ENCODE results near the gene PLPPR5.

PLPPR5 gene

DNA sequence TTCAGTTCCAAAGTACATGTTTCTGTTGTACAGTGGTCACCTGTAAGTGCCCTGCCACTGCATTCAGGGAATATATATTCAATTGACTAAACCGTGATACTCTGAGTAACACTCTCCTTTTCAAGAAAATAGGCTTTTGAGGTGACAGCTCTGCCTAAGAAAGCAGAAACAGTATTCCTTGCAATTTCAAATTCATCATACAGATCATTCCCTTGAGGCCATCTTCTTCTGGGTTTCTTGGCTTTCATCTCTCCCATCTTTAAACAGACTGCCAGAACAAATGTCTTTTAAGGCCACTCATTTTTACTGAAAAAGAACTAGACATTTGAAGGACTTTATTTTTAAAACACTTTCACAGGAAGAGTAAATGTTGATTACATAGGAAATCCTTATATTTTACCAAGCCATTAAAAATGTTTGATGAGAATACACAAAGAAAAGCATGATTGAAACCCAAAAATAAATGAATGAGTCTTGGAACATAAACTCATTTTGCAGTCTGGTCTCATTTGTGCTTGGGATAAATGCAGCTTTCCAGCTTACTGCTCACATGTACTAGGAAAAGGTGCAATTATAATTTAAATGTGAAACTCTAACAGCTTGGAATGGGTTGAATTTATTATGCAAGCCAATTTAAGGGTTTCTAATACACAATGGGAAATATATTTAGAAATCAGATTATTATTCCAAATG lies 34.7 kb downstream of the PLPPR5 start:
- DNase-seq (ENCODE audit: low read depth): no peak

DNA sequence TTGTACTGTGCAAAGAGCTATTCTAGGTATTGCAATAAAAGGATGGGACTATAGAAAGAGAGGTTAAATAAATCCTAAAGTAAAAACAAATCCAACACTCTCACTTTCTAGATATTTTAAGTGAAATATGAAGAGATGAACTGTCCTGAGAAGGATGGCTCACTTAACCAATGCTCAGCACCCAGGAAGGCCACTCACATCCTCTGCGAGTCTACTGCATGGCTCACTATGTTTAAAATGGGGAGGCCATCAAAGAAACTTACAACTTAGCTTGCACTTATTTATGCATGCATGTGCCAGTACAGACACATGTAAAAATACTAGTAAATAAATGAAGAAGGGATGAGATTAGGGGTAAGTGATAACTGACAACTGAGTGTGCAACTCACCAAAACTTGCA lies 37.5 kb downstream of the PLPPR5 start:
- DNase-seq (ENCODE audit: low read depth): no peak

DNA sequence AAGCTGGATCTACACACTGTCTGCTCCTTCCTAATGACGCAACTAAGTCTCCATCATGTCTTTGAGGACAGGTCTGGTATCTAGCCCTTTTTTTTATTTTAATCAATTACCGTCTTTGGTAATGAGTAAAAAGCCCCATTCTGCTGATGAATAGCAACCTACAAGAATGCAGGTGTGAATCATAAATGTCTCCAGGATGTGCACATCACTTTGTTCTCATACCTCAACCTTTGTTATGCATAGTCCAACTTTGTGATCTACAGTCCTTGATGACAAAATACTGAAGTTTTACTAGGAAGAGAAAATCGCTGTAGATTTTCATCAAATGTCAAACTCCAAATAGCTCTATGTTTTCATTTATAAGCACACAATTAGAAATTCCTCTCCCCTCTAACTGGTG lies 39.3 kb downstream of the PLPPR5 start:
- no peak for DNase-seq (ENCODE audit: low read depth)

DNA sequence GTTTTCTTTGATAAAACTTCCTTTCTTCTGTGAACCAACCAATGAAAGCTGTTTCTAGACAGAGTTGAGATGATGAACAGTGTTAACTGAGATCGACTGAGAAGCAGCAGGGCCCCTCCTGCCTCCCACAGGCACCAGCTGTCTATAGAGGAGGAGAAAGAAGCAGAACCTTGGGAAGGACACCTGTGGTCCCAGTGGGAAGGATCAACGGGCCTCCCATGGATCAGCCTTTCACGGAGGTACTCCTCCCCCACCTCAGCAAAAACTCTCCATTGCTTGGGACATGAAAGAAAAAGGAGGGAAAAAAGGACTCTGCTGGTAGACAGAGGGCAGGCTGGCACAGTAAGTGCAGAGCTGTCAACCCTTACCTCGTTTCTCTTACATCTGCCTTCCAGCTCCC lies 40.5 kb downstream of the PLPPR5 start:
- no peak for DNase-seq (ENCODE audit: low read depth)

DNA sequence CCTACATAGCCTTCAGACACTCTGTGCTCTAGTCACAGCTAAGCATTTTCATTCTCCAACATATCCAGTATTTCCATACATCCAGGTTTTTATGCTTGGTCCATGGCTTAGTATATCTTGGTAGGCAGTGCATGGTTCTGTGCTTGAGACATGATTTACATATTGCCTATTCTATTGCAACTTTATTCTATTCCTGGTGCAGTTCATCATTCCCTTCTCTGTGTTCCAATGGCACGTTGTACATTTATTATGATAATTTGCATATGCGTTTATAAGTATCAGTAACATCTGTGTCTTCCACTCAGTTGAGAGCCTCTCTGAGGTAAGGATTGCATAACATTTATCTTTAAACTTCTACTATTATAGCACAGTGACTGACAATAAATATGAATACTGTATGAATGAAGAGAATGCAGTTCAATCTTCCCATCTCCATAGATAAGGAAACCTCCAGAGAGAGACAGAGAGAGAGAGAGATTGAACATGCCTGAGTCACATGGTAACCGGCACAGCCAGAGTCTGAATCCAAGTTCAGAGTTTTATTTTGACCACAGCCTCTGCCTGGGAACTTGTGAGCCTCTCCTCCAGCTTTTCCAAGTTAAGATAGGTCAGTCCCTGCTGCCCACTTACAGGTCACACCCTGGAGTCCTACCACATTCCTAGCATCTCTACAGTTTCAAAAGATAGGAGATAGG lies 41.5 kb downstream of the PLPPR5 start:
- no peak for DNase-seq (ENCODE audit: low read depth)

DNA sequence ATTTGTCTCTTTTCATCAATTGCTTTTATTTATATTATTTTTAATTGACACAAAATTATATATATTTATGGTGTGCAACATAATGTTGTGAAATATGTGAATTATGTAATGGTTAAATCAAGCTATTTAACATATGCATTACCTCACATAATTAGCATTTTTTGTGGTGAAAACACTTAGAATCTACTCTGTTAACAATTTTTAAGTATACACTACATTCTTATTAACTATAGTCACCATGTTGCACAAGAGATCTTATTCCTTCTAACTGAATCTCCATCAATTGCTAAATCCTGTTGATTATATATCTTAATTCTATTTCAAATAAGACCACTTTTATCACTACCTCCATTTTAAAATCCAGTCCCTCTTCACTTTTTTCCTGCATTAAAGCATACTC lies 42.5 kb downstream of the PLPPR5 start:
- DNase-seq (ENCODE audit: low read depth): no peak

DNA sequence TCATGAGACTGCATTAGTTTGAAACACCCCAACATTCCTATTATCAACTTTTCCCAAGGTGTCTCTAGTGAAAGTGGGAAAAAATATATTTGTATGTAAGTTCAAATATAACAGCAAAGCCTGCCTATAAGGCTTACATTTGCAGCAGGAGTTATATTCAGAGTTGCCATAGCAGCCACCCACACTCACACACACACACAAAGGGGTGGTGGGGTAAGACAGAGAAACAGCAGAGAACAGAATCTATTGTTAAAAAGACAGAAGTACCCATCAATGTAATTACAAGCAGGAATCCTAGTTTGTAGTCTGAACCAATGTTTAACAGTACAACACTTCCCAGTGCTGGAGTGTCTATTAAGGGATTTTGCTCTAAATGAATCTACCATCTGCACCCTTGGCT lies 55.0 kb downstream of the PLPPR5 start:
- no peak for DNase-seq (ENCODE audit: low read depth)

DNA sequence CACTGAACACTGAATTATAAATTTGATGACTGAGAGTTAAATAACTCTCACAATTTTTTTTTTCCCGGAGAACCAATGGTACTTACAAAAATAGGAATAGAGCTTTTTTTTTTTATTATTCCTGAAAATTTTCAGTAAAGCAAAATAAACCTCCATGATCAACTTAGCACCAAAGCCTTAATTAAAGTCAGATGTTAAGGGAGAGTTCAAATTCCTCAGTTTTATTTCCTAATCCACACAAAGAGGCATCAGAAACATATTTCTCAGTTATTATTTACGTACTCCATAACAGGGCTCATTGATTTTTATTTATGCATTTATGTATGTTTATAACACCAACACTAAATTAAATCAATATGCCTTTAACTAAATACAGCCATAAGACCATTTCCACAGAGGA lies 55.5 kb downstream of the PLPPR5 start:
- no peak for DNase-seq (ENCODE audit: low read depth)

DNA sequence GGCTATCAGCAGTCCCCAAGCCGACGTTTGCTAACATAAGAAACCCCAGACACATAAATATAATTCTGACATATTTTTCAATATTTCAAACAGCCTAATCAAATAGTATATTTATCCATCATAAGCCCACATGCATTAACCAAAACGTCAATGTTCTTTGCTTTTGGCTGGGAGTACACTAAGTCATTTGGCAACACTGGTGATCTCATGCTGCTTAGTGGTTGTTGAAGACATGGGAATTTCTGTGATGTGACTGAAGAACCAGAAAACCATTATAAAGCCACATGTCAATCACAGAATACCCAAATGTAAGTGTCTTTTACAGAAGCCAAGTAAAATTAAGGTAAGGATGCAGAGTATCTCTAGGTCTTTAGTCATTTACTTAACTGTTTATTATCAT lies 57.6 kb downstream of the PLPPR5 start:
- no peak for DNase-seq (ENCODE audit: low read depth)

DNA sequence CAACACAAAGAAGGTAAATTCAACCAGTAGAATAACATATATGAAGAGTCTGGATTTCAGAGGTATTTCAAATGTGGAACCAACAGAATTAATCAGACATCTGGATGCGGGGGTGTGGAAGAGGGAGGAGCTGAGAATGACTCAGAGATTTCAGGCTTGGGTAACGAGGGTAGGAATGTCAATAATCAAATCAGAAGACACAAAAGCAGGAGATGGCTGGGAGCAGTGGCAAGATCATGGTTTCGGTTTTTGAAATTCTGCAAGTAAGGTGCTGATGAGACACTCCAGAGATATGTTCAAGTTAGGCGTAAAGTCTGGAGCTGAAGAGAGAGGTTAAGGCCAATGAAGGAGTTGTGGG lies 64.0 kb downstream of the PLPPR5 start:
- DNase-seq (ENCODE audit: low read depth): no peak

DNA sequence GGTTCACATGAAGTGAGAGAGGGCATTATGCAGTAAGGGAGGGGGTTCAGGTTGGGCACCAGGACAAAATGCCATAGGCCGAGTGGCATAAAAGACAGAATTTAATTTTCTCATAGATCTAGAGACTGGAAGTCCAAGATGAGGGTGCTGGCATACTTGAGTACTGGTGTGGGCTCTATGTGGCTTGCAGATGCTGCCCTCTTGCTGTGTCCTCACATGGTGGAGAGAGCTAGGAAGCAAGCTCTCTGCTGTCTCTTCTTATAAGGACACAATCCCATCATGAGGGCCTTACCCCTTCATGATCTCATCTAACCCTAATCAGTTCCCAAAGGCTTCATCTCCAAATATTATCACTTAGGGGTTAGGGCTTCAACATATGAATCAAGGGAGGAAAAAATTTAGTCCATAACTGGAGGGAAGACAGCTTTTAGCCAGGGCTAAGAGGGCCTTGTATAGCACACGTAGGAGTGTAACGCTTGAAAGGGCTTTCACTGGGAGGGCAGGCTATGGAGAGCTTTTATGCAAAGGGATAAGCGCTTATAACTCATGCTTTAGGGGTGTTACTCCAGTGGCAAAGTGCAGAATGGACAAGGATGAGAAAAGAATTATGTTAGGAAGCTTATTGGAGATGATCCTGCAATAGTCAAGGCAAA lies 64.5 kb downstream of the PLPPR5 start:
- no peak for DNase-seq (ENCODE audit: low read depth)

DNA sequence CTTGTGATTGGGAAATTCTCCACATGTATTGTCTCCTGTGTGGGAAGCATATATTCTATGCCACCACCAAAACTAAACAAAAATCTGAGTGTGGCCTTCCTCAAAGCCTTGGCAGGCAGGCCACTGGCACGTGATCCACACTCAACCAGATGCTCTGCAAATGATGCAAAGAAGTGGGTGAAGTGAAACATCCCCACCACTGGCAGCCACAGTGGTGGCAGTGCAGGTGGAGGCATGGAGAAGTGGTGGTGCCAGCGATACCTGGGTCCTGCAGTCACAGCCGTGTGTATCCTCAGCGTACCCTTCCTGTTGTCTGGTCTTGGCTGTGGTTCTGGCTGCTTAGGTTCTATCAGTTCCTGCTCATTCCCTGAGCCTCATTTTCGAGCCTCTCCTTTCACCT lies 65.2 kb downstream of the PLPPR5 start:
- DNase-seq (ENCODE audit: low read depth): no peak

DNA sequence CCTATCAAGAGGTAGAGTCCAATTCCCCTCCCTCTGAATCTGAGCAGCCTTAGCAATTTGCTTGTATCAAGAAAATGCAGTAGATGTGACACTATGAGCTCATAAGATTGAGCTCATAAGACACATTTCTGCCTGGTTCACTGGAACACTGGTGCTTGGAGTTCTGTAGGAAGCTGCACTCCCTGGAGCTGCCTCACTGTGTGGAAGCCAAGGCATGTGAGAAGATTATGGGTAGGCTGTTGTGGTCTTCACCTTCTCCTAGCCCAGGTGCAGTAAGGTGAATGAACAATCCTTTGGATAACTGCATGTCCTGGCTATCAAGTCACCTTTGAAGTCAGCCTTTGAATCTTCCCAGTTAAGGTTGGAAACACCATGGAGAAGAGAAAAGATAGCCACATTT lies 67.3 kb downstream of the PLPPR5 start:
- DNase-seq (ENCODE audit: low read depth): no peak

DNA sequence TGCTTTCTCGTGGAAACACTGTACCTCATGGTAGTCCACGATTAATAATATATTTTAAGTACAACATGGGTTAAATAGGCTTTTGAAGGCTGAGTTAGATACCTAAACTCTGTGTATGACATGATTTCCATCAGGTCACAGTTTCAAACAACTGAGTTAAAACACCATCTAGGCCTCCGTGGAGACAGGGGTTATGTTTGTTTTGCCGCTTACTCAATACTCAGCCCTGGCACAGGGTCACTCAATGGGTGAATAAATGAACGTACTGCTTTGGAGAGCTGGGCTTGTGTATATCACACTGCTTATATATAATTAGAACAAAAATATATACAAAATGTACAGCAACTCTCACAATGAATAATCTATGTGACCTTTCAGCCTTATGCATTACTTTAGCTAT lies 72.5 kb downstream of the PLPPR5 start:
- no peak for DNase-seq (ENCODE audit: low read depth)

DNA sequence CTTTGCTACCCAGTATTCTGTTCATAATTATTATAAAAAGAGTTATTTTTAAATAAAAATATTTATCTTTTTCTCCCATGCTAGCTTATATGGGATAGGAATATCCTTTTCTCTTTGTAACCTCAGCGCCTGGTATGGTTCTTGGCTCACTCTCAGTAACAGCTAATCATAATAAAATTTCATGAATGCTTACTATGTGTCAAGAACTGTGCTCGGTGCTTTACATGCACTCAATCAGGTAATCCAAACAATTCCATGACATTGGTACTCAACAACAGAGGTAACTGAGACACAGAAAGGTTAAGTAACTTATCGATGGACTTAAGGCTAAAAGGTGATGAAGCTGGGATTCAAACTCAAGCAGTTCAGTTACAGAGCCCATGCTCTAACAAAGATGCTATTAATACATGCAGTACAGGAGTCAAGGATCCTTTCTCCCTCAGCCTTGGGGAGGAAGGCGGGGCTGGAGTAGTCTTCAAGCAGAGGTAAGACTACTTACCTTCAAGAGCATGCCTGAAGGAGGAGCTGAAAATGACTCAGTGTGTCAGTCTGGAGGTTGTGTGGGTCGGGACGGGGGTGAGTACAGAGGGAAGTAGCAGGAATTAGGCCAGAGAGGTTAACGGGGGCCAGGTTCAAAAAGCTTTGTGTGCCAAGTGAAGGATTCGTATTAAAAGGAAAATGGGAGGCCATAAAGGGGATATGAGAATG lies 73.4 kb downstream of the PLPPR5 start:
- no peak for DNase-seq (ENCODE audit: low read depth)

DNA sequence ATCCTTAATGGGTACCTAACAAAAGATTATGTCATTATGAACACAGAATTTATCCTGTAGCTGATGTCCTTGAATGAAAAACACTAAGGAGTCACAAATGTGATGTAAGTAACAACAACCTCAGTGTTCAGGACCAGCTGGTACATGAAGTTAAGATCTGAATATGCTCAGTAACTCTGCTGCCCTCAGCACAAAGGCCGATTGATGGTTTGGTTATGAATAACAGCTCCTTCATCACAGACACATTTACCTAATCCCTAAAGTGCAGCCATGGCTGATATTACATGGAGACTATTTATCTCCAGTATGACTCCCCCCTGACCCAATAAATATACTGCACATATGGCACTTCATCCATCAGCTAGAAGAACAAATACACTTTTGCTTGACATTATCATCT lies 75.2 kb downstream of the PLPPR5 start:
- no peak for DNase-seq (ENCODE audit: low read depth)

DNA sequence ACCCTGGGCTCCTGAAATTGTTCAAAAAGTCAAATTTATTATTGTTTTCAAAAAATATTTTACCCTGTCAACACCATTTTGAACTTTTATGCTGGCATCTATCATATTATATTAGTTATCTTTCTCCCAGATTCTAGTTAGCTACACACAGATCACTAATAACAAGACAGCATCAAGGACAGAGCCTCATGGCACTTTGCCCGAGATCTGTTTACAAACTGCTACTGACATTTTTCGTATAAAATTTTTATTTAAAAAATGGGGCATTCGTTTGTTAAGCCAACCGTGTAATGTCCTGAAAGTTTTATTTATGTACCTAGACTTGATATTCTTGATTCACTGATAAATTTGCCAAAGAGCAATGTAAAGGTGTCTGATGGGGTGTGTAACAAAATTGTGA lies 78.1 kb downstream of the PLPPR5 start:
- no peak for DNase-seq (ENCODE audit: low read depth)

DNA sequence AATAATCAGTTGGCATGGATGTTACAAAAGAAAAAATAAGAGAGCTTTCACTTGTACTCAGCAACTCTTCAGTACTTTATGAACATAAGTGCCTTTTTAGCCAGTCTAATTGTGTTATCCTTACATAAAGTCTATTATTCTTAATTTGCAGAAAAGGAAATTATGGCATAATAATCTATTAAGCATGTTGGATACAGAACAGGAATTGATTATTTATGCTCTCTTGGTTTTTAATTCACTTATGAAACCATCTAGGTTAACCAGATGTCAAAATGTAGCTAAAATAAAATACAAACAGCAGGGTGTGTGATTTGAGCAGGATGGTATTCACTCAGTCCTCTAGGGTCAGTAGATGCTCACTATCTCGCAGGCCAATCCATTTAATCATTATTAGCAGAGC lies 79.7 kb downstream of the PLPPR5 start:
- no peak for DNase-seq (ENCODE audit: low read depth)

DNA sequence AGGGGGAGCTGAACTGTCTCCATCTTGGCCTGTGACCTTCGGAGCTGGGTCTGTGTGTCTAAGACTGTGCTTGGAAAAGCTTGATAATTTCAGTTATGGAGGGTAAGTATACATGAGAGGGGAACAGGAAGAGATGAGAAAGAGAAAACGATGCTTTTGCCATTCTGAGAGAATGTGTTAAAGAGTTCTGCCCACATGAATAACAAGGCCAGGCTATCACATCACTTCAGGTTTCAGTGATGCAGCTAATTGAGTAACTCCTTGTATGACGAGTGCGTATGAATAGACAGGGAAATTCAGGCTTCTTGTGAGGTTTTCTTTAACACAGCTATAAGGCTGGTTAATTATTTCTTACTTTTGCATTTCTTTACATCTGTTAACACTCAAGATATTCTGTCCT lies 81.0 kb downstream of the PLPPR5 start:
- no peak for DNase-seq (ENCODE audit: low read depth)

DNA sequence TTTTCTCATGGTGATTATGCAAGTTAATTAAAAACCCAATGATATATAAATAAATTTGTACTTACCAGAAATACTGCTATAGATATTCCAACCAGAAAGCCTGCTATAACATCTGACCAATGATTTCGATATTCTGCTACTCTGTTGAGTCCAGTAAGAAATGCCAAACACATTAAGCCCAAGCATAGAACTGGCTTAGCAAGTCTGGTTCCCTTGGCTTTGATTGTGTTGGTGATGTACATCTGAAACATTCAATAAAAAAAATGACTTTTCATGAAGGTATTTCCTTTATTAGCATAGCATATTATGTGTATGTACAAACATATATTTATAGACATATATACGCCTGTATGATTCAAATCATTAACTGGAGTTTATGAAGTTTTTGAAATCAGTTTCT lies 82.8 kb downstream of the PLPPR5 start:
- DNase-seq (ENCODE audit: low read depth): no peak

DNA sequence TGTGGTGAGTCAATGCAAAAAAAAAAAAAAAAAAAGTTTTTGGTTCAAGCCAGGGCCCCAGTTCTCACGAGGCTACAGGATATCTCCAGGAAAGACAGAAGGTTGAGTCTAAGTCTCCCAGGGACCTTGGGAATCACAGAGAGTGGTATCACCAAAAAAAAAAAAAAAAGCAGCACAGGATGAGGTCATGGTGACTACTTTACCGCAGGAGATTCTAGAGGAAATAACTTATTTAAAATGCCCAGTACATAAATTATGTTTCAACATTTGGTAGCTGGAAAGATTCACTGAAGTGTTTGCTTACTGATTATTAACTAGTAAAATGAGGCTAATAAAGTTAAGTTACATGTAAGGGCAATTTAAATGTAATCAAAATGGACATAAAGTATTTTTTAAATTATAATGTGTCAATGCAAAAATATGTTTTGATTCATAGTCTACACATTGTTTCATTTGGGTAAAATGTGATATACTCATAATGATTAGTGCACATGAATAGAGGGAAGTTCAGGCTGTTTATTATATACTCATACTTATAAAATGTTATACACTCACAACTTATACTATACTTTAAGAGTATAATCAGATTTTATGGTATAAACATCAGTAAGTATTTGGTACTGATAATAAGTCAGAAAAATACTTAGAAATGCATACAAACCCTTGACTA lies 84.1 kb downstream of the PLPPR5 start:
- no peak for DNase-seq (ENCODE audit: low read depth)

DNA sequence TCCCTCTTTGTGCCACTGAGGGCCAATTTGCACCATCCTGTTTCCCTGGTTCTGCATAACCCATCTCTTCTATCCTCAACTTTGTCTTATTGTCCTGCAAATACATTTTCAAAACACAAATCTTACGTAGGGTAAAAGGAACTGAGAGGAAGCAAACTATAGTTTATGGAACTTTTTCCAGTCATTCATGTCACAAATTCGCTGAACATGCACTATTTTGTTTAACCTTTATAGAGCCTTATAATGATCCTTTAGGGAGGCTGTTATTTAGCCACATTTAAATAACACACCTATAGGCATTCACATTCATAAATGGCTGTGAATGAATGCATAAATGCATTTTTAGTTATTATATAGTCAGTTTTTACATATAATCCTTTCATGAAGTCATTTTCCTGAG lies 85.0 kb downstream of the PLPPR5 start:
- no peak for DNase-seq (ENCODE audit: low read depth)
